H1 (cell line): Measurements from ENCODE around the gene LMTK3. TPM values are rescaled to one million over a fixed set of nuclear protein-coding genes. Genes with fewer than 3 reads are reported as not detected.
A peak's percentile ranks its signal among the peaks of the same experiment; 100 is the strongest.

Experiments
- CTCF ChIA-PET: fragments of 300-600 bp; sonication (Branson Sonifier 250); formaldehyde crosslinking; loops from one replicate; lab custom pipeline; 2021; ENCODE audit not compliant: partially characterized antibody; lab: Charles Lee
- POLR2A ChIA-PET: fragments of 300-600 bp; sonication (Branson Sonifier 250); formaldehyde crosslinking; loops from one replicate; lab custom pipeline; 2021; ENCODE audit warnings: inconsistent platforms; ENCODE audit not compliant: partially characterized antibody; lab: Charles Lee
- DNase-seq, 2 experiments: peaks; one replicate each; pipeline versions ENCODE4 v3.0.0 to v3.0.0-alpha.2; 2010 to 2022; ENCODE audit warnings: low spot score in 2 of 2, low read depth in 1 of 2, mixed read lengths in 1 of 2
- FAIRE-seq: peaks from 2 replicates; lab custom pipeline; 2011; peaks lifted over from hg19 to GRCh38; lab: Jason Lieb, UNC
- H2AFZ ChIP-seq: 2 replicates; pipeline ENCODE4 v1.8.1; 2012; ENCODE audit warnings: low read length, inconsistent platforms
- H2AK5ac ChIP-seq: 2 replicates; pipeline ENCODE4 v1.6.1; 2013; ENCODE audit warnings: low read depth, low read length
- H2BK120ac ChIP-seq: replicated peaks from 2 replicates; pipeline ENCODE3; 2013; ENCODE audit warnings: low read depth, low read length, inconsistent platforms
- H2BK12ac ChIP-seq: 2 replicates; pipeline ENCODE4 v1.6.1; 2013; ENCODE audit warnings: low read depth, low read length
- H2BK15ac ChIP-seq: 2 replicates; pipeline ENCODE4 v1.6.1; 2013; ENCODE audit warnings: low read length
- H2BK20ac ChIP-seq: 2 replicates; pipeline ENCODE4 v1.6.1; 2013; ENCODE audit warnings: low read length
- H2BK5ac ChIP-seq: 2 replicates; pipeline ENCODE4 v1.6.1; 2013; ENCODE audit warnings: low read depth, low read length
- H3K14ac ChIP-seq: 2 replicates; pipeline ENCODE4 v1.6.1; 2013; ENCODE audit warnings: inconsistent platforms; ENCODE audit not compliant: insufficient read length
- H3K18ac ChIP-seq: 2 replicates; pipeline ENCODE4 v1.6.1; 2013; ENCODE audit warnings: low read length; ENCODE audit errors: extremely low read depth
- H3K23ac ChIP-seq: 2 replicates; pipeline ENCODE4 v1.6.1; 2013; ENCODE audit warnings: inconsistent platforms; ENCODE audit not compliant: insufficient read length
- H3K23me2 ChIP-seq: 2 replicates; pipeline ENCODE4 v1.6.1; 2013; ENCODE audit warnings: low read depth, low read length
- H3K27ac ChIP-seq: 2 replicates; pipeline ENCODE4 v1.6.1; 2011; ENCODE audit warnings: low read depth, low read length, inconsistent platforms
- H3K27me3 ChIP-seq, 4 experiments: replicated peaks in 1 of 4; 1 replicate in 1 of 4; 2 replicates in 3 of 4; pipeline versions ENCODE4 v1.6.1 to v1.8.1; 2011 to 2013; ENCODE audit warnings: low read length in 3 of 4, mild to moderate bottlenecking in 3 of 4, inconsistent platforms in 2 of 4, mixed read lengths in 2 of 4, moderate library complexity in 1 of 4; ENCODE audit not compliant: control insufficient read depth in 3 of 4, insufficient read depth in 3 of 4; ENCODE audit errors: extremely low read depth in 1 of 4
- H3K36me3 ChIP-seq, 4 experiments: 2 replicates each; pipeline versions ENCODE4 v1.6.1 to v1.8.1; 2011 to 2013; ENCODE audit warnings: mild to moderate bottlenecking in 4 of 4, low read length in 3 of 4, moderate library complexity in 2 of 4, control low read depth in 1 of 4, inconsistent platforms in 1 of 4; ENCODE audit not compliant: insufficient read depth in 4 of 4, control insufficient read depth in 2 of 4
- H3K4ac ChIP-seq: replicated peaks from 2 replicates; pipeline ENCODE3; 2013; ENCODE audit warnings: low read length, low read depth, mixed read lengths, inconsistent platforms; ENCODE audit not compliant: insufficient read length
- H3K4me1 ChIP-seq, 4 experiments: replicated peaks in 1 of 4; 1 replicate in 1 of 4; 2 replicates in 3 of 4; pipeline versions ENCODE4 v1.6.1 to v1.8.1; 2011 to 2013; ENCODE audit warnings: low read length in 3 of 4, inconsistent platforms in 2 of 4, mixed read lengths in 1 of 4; ENCODE audit not compliant: insufficient read depth in 4 of 4, control insufficient read depth in 3 of 4
- H3K4me2 ChIP-seq, 2 experiments: 2 replicates each; pipeline versions ENCODE4 v1.6.1 to v1.8.1; 2011 to 2013; ENCODE audit warnings: low read depth in 2 of 2, low read length in 2 of 2, control low read depth in 1 of 2, inconsistent platforms in 1 of 2, mild to moderate bottlenecking in 1 of 2; ENCODE audit not compliant: insufficient read depth in 1 of 2
- H3K4me3 ChIP-seq, 4 experiments: fragments of 200-600, 300-600 bp in 1 of 4; sonication (generic), shearing (Covaris generic), sonication (Bioruptor Twin) in 1 of 4; 2 replicates each; pipeline versions ENCODE4 v1.5.1 to v1.8.1; 2011 to 2016; ENCODE audit warnings: low read length in 4 of 4, low read depth in 3 of 4, control low read depth in 2 of 4, inconsistent platforms in 2 of 4, mild to moderate bottlenecking in 2 of 4, mixed read lengths in 1 of 4, moderate library complexity in 1 of 4; ENCODE audit not compliant: insufficient read depth in 2 of 4; ENCODE audit errors: extremely low read depth in 1 of 4
- H3K56ac ChIP-seq: replicated peaks from 2 replicates; pipeline ENCODE3; 2013; ENCODE audit warnings: low read depth, mild to moderate bottlenecking, mixed read lengths, low read length, inconsistent platforms; ENCODE audit not compliant: insufficient read length
- H3K79me1 ChIP-seq: 2 replicates; pipeline ENCODE4 v1.6.1; 2013; ENCODE audit warnings: low read depth, low read length, control low read depth
- H3K79me2 ChIP-seq, 2 experiments: 2 replicates each; pipeline versions ENCODE4 v1.6.1 to v1.8.1; 2012 to 2013; ENCODE audit warnings: low read length in 2 of 2, mild to moderate bottlenecking in 2 of 2, inconsistent platforms in 1 of 2; ENCODE audit not compliant: insufficient read depth in 2 of 2, control insufficient read depth in 1 of 2
- H3K9ac ChIP-seq, 4 experiments: replicated peaks in 1 of 4; 1 replicate in 1 of 4; 2 replicates in 3 of 4; pipeline versions ENCODE4 v1.6.1 to v1.8.1; 2011 to 2013; ENCODE audit warnings: low read depth in 3 of 4, low read length in 3 of 4, control low read depth in 2 of 4, mild to moderate bottlenecking in 2 of 4, moderate library complexity in 2 of 4, inconsistent platforms in 1 of 4; ENCODE audit errors: extremely low read depth in 1 of 4
- H3K9me3 ChIP-seq, 2 experiments: 2 replicates each; pipeline versions ENCODE4 v1.6.1 to v1.8.1; 2012 to 2013; ENCODE audit warnings: mild to moderate bottlenecking in 2 of 2, moderate library complexity in 2 of 2, control low read depth in 1 of 2, inconsistent platforms in 1 of 2, low read depth in 1 of 2, low read length in 1 of 2, mixed read lengths in 1 of 2; ENCODE audit not compliant: insufficient read depth in 2 of 2
- H4K20me1 ChIP-seq, 2 experiments: replicated peaks in 1 of 2; 2 replicates each; pipeline versions ENCODE3 to v1.8.1; 2011 to 2013; ENCODE audit warnings: inconsistent platforms in 2 of 2, low read length in 2 of 2, mild to moderate bottlenecking in 1 of 2; ENCODE audit not compliant: insufficient read depth in 2 of 2, control insufficient read depth in 1 of 2
- H4K5ac ChIP-seq: 2 replicates; pipeline ENCODE4 v1.6.1; 2013; ENCODE audit warnings: low read length, low read depth, mixed read lengths, inconsistent platforms; ENCODE audit not compliant: insufficient read length
- H4K8ac ChIP-seq: 2 replicates; pipeline ENCODE4 v1.8.0; 2013; ENCODE audit warnings: mild to moderate bottlenecking, moderate library complexity, low read length, inconsistent platforms; ENCODE audit not compliant: insufficient read depth; ENCODE audit errors: extremely low read depth
- H4K91ac ChIP-seq: replicated peaks from 2 replicates; pipeline ENCODE3; 2013; ENCODE audit warnings: low read length, mixed read lengths, inconsistent platforms; ENCODE audit not compliant: insufficient read length
- ATF2 ChIP-seq: IDR thresholded peaks from 2 replicates; pipeline ENCODE4 v1.6.1; 2012; ENCODE audit warnings: low read length, inconsistent platforms
- GTF2F1 ChIP-seq: IDR thresholded peaks from 2 replicates; pipeline ENCODE4 v1.6.1; 2012; ENCODE audit warnings: low read depth, low read length, improper control_type of control experiment, borderline replicate concordance
- POLR2A ChIP-seq, 2 experiments: IDR thresholded peaks; 1 replicate in 1 of 2; 2 replicates in 1 of 2; pipeline ENCODE4 v1.6.1; 2011; ENCODE audit warnings: low read depth in 2 of 2, low read length in 2 of 2, mild to moderate bottlenecking in 2 of 2; ENCODE audit errors: control extremely low read depth in 1 of 2
- WGBS, 2 experiments: shearing (Covaris generic) in 1 of 2; methylation state at CpG; one replicate each; pipeline versions ENCODE4 v1.1.6 to v1.1.7; 2013 to 2015; ENCODE audit warnings: low lambda C conversion rate in 2 of 2, mixed read lengths in 2 of 2, inconsistent platforms in 1 of 2, low coverage in 1 of 2, missing lambda C conversion rate in 1 of 2; ENCODE audit not compliant: insufficient replicate concordance in 2 of 2, insufficient coverage in 1 of 2, insufficient read length in 1 of 2; ENCODE audit errors: extremely low coverage in 1 of 2, missing lambda C conversion rate in 1 of 2; 5-methylcytosine and 5-hydroxymethylcytosine counted together
- polyA plus RNA-seq, 7 experiments: library from polyadenylated mRNA; depleted of rRNA in 3 of 7; stranded (reverse) in 5 of 7; unstranded in 2 of 7; fragments of >200 nt in 5 of 7; fragments of 200-250 nt in 2 of 7; gene quantifications; 1 replicate in 5 of 7; 2 replicates in 1 of 7; 4 replicates in 1 of 7; pipeline versions ENCODE4 v1.2.1 to v1.2.3, GENCODE V29; 2011 to 2013; ENCODE audit warnings: missing spikeins in 2 of 7, mixed read lengths in 2 of 7
- total RNA-seq: library from RNA; stranded (reverse); fragmentation: NEBNext Ultra II Directional; extraction: Animal tissue kit (Norgen Biotek cat#: 25700); gene quantifications from 2 replicates; pipeline ENCODE4 v1.2.1, GENCODE V29; 2021

The LMTK3 gene
- total and polyA plus RNA-seq, 2 of the 8 experiments (the other 6 are each of a cell fraction or from before 2014, with no cell fraction given), result 2.7 to 12.4 TPM

GRCh38 chr19:48446579-48446978 is 65.1 kb downstream of the LMTK3 start:
- H4K8ac ChIP-seq, result 0 out of 2 replicates have a peak overlapping the region, but pooled peaks have one; percentile 4
- H3K4me3 ChIP-seq, result peak overlapping the region; percentile 80 to 99 (median 95)
- H3K18ac ChIP-seq, result no peak overlapping the region
- no peaks in the 10 kb centered on the region for H3K27me3 ChIP-seq
- H3K23me2 ChIP-seq, result peaks cover 9% of the 10 kb centered on the region
- H2BK120ac ChIP-seq, result no peak overlapping the region
- TF ChIP-seq POLR2A (IDR thresholded peaks at IDR 0.05; ENCODE audit: control extremely low read depth in 1 of 2, low read depth in 2 of 2, low read length in 2 of 2) (no peak), GTF2F1 (no peak), ATF2 (no peak)
- no peak overlapping the region for H3K23ac ChIP-seq
- H2BK15ac ChIP-seq, result no peak overlapping the region
- H3K14ac ChIP-seq, result no peak overlapping the region
- no peak overlapping the region for H2BK12ac ChIP-seq
- H3K4ac ChIP-seq, result no peak overlapping the region
- no peak for DNase-seq
- peaks cover 17 to 40% (median 33%) of the 10 kb centered on the region in 4 experiments for H3K36me3 ChIP-seq
- peaks cover 0 to 5% (median 4%) of the 10 kb centered on the region in 4 experiments; a peak in 4 of 7 replicates for H3K4me1 ChIP-seq
- no peak overlapping the region for H3K56ac ChIP-seq
- ChIA-PET POLR2A (interaction anchor here (0.6 to 3.0 kb wide), 21 partner anchors 9 to 107 kb away, joined by 3 to 17 read pairs (median 4); partner anchors contain the start of genes GRIN2D, KCNJ14, KDELR1 and TMEM143), CTCF (interaction anchor here (0.7 to 1.9 kb wide), 7 partner anchors 9 to 169 kb away, joined by 3 to 8 read pairs (median 3); partner anchors contain the start of genes KCNJ14 and KDELR1)
- H4K5ac ChIP-seq, result no peak overlapping the region
- H4K20me1 ChIP-seq, result peaks cover 0 to 12% of the 10 kb centered on the region in 2 experiments
- WGBS, 2 experiments, result 89% methylated on average over 5 of the region's 7 CpGs; no CpG with 5 or more reads in 1 of the 2 experiments
- no peak for FAIRE-seq
- no peak overlapping the region for H2AK5ac ChIP-seq
- H2BK20ac ChIP-seq, result no peak overlapping the region
- H3K79me2 ChIP-seq, result peaks cover 0 to 8% of the 10 kb centered on the region in 2 experiments; a peak in 2 of 4 replicates
- peak overlapping the region; percentile 62 for H3K27ac ChIP-seq
- H4K91ac ChIP-seq, result no peak overlapping the region
- H3K9ac ChIP-seq, result peak overlapping the region; percentile 46 to 93 (median 92)
- no peaks in the 10 kb centered on the region for H3K9me3 ChIP-seq
- H3K79me1 ChIP-seq, result peaks cover 2% of the 10 kb centered on the region; the same call in 1 of the 2 replicates
- H2BK5ac ChIP-seq, result no peak overlapping the region
- peak overlapping the region; percentile 53 to 85 for H3K4me2 ChIP-seq
- H2AFZ ChIP-seq, result no peak overlapping the region
